Progenitor cell of endocrine pancreas (in vitro differentiated cells): ENCODE results near the gene IRGM. TPM values are rescaled to one million over a fixed set of nuclear protein-coding genes. Genes with fewer than 3 reads are reported as not detected.
"Not testable (repeated sequence)": the region's sequence is repeated elsewhere in the genome, so short reads cannot be mapped to it uniquely, and the experiment has no call there.

Source experiments
- DNase-seq: peaks from one replicate; pipeline ENCODE4 v3.0.0; 2021; ENCODE audit warnings: low spot score; ENCODE audit not compliant: unreplicated experiment
- H3K27ac Mint-ChIP-seq: 2 replicates; pipeline ENCODE4 v1.8.0; 2021; ENCODE audit warnings: mild to moderate bottlenecking, moderate library complexity, mixed read lengths
- H3K27me3 Mint-ChIP-seq: 2 replicates; pipeline ENCODE4 v1.8.0; 2021; ENCODE audit warnings: mixed read lengths
- H3K36me3 Mint-ChIP-seq: 2 replicates; pipeline ENCODE4 v1.8.0; 2022; ENCODE audit warnings: mixed read lengths; ENCODE audit not compliant: insufficient read depth
- H3K4me1 Mint-ChIP-seq: 2 replicates; pipeline ENCODE4 v1.8.0; 2021; ENCODE audit warnings: low read depth, mixed read lengths
- H3K4me3 Mint-ChIP-seq: 2 replicates; pipeline ENCODE4 v1.8.0; 2021; ENCODE audit warnings: low read depth, mild to moderate bottlenecking, moderate library complexity, mixed read lengths
- H3K9me3 Mint-ChIP-seq: 2 replicates; pipeline ENCODE4 v1.8.0; 2021; ENCODE audit warnings: low read depth, mixed read lengths
- CTCF ChIP-seq: fragments of 200-600 bp; sonication (generic); IDR thresholded peaks from one replicate; pipeline ENCODE4 v1.5.0; 2021; ENCODE audit warnings: antibody characterized with exemption, mild to moderate bottlenecking; ENCODE audit not compliant: unreplicated experiment
- long read RNA-seq: library from polyadenylated mRNA; unstranded; transcript quantifications from one replicate; pipeline ENCODE4 v2.0.0, GENCODE V29; 2020
- total RNA-seq: library from RNA; stranded (reverse); gene quantifications from 2 replicates; pipeline ENCODE4 v1.2.1, GENCODE V29; 2021

The IRGM gene, protein sequence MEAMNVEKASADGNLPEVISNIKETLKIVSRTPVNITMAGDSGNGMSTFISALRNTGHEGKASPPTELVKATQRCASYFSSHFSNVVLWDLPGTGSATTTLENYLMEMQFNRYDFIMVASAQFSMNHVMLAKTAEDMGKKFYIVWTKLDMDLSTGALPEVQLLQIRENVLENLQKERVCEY
- total RNA-seq: not detected in 2 replicates
- long read RNA-seq, partial matches to known transcripts: 0 of 1 reads
- long read RNA-seq, other reads (novel, unspliced or antisense): 1 of 1 reads

DNA sequence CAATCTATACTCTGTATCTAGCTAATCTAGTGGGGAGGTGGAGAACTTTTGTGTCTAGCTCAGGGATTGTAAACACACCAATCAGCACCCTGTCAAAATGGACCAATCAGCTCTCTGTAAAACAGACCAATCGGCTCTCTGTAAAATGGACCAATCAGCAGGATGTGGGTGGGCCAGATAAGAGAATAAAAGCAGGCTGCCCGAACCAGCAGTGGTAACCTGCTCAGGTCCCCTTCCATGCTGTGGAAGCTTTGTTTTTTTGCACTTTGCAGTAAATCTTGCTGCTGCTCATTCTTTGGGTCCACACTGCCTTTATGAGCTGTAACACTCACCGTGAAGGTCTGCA lies at the start of gene IRGM:
Gene IRGM (plus strand): TSS at position 214 of the 346 bp plus-strand sequence. CDS start 1,603 bp downstream, outside the sequence.
- H3K27me3 Mint-ChIP-seq: peaks cover 20% of the 10 kb centered on the region
- not testable (repeated sequence) for H3K4me3 Mint-ChIP-seq, H3K27ac Mint-ChIP-seq, DNase-seq, H3K4me1 Mint-ChIP-seq, H3K36me3 Mint-ChIP-seq, H3K9me3 Mint-ChIP-seq

GRCh38 chr5:150797384-150797783 lies 48.9 kb upstream of the IRGM start:
- H3K27ac Mint-ChIP-seq: no peak overlapping the region
- no peak overlapping the region for H3K4me3 Mint-ChIP-seq
- H3K36me3 Mint-ChIP-seq: peaks cover 1% of the 10 kb centered on the region
- no peak for DNase-seq
- peaks cover 4% of the 10 kb centered on the region for H3K27me3 Mint-ChIP-seq
- TF ChIP-seq CTCF: no peak
- no peaks in the 10 kb centered on the region for H3K9me3 Mint-ChIP-seq
- peaks cover 1% of the 10 kb centered on the region for H3K4me1 Mint-ChIP-seq

- peaks cover 1% of the 10 kb centered on the region for H3K36me3 Mint-ChIP-seq
- peaks cover 1% of the 10 kb centered on the region for H3K4me1 Mint-ChIP-seq
- peak overlapping the region; percentile 71 for H3K4me3 Mint-ChIP-seq
- no peak for DNase-seq
- H3K27ac Mint-ChIP-seq: no peak overlapping the region
- H3K9me3 Mint-ChIP-seq: peaks cover 4% of the 10 kb centered on the region
- peaks cover 34% of the 10 kb centered on the region for H3K27me3 Mint-ChIP-seq
- peak; percentile 57 for TF ChIP-seq CTCF
These were observed 45.0 kb upstream of the IRGM start for GRCh38 chr5:150801117-150801927.

- DNase-seq: no peak
- Mint-ChIP-seq H3K27ac (no peak overlapping the region), H3K27me3 (peaks cover 45% of the 10 kb centered on the region), H3K9me3 (peaks cover 13% of the 10 kb centered on the region), H3K4me3 (no peak overlapping the region), H3K4me1 (peaks cover 7% of the 10 kb centered on the region), H3K36me3 (no peaks in the 10 kb centered on the region)
- TF ChIP-seq CTCF: no peak
These were observed 41.9 kb upstream of the IRGM start for GRCh38 chr5:150804388-150804787.

- H3K4me3 Mint-ChIP-seq: no peak overlapping the region
- peaks cover 24% of the 10 kb centered on the region for H3K9me3 Mint-ChIP-seq
- TF ChIP-seq CTCF: no peak
- H3K27ac Mint-ChIP-seq: no peak overlapping the region
- peaks cover 5% of the 10 kb centered on the region for H3K36me3 Mint-ChIP-seq
- peaks cover 8% of the 10 kb centered on the region for H3K4me1 Mint-ChIP-seq
- peaks cover 34% of the 10 kb centered on the region for H3K27me3 Mint-ChIP-seq
- no peak for DNase-seq
These were observed 37.0 kb upstream of the IRGM start for GRCh38 chr5:150809363-150809762.
